IMR-90 (cell line): Measurements from ENCODE around the gene SNRPA1. TPM values are rescaled to one million over a fixed set of nuclear protein-coding genes. Genes with fewer than 3 reads are reported as not detected.
A peak's percentile ranks its signal among the peaks of the same experiment; 100 is the strongest.

Experiments used
- ATAC-seq: fragments of 200-7000 bp; cut with Tn5 transposase; 2 replicates; pipeline ENCODE4 v1.9.1; 2020; ENCODE audit warnings: low read depth, mild to moderate bottlenecking, moderate library complexity
- BruUV-seq: library from RNA; stranded (reverse); fragments of 400-500 nt; replicated peaks from 2 replicates; lab custom pipeline; 2021; lab: Mats Ljungman, UMichigan
- CTCF ChIA-PET: fragments of 300-600 bp; formaldehyde crosslinking; extraction: SDS; loops from one replicate; lab custom pipeline; 2021; ENCODE audit warnings: antibody characterized with exemption; lab: Yijun Ruan, JAX
- POLR2A ChIA-PET: fragments of 300-600 bp; sonication (Branson Sonifier 250); formaldehyde crosslinking; loops from one replicate; lab custom pipeline; 2022; ENCODE audit warnings: antibody characterized with exemption; ENCODE audit not compliant: unreplicated experiment; lab: Charles Lee
- DNase-seq: peaks from one replicate; pipeline ENCODE4 v3.0.0; 2013
- H2AFZ ChIP-seq: replicated peaks from 2 replicates; pipeline ENCODE3; 2013; ENCODE audit warnings: low read length, mild to moderate bottlenecking; ENCODE audit not compliant: poor library complexity
- H2AK5ac ChIP-seq: 2 replicates; pipeline ENCODE4 v1.6.1; 2013; ENCODE audit warnings: low read depth, low read length, inconsistent platforms
- H2AK9ac ChIP-seq: replicated peaks from 2 replicates; pipeline ENCODE3; 2013; ENCODE audit warnings: mild to moderate bottlenecking, low read depth, low read length, moderate library complexity; ENCODE audit not compliant: poor library complexity
- H2BK120ac ChIP-seq: 2 replicates; pipeline ENCODE4 v1.6.1; 2013; ENCODE audit warnings: low read depth, low read length, inconsistent platforms
- H2BK15ac ChIP-seq: 3 replicates; pipeline ENCODE4 v1.6.1; 2013; ENCODE audit warnings: low read depth, low read length, inconsistent platforms
- H2BK20ac ChIP-seq: 2 replicates; pipeline ENCODE4 v1.6.1; 2013; ENCODE audit warnings: low read depth, mild to moderate bottlenecking, inconsistent platforms, low read length, moderate library complexity
- H2BK5ac ChIP-seq: 2 replicates; pipeline ENCODE4 v1.6.1; 2013; ENCODE audit warnings: mild to moderate bottlenecking, low read depth, low read length, inconsistent platforms; ENCODE audit not compliant: poor library complexity, severe bottlenecking
- H3K14ac ChIP-seq: replicated peaks from 2 replicates; pipeline ENCODE4 v1.6.1; 2013; ENCODE audit warnings: low read depth, low read length, inconsistent platforms
- H3K18ac ChIP-seq: 2 replicates; pipeline ENCODE4 v1.6.1; 2013; ENCODE audit warnings: low read depth, low read length, control low read depth
- H3K23ac ChIP-seq: 2 replicates; pipeline ENCODE4 v1.6.1; 2013; ENCODE audit warnings: low read depth, low read length, inconsistent platforms
- H3K27ac ChIP-seq: 2 replicates; pipeline ENCODE4 v1.5.1; 2013; ENCODE audit warnings: mild to moderate bottlenecking, control low read depth, low read length; ENCODE audit not compliant: insufficient read depth
- H3K27me3 ChIP-seq: 2 replicates; pipeline ENCODE4 v1.6.1; 2013; ENCODE audit warnings: low read length; ENCODE audit not compliant: control insufficient read depth, insufficient read depth
- H3K36me3 ChIP-seq: 2 replicates; pipeline ENCODE4 v1.6.1; 2013; ENCODE audit warnings: low read length, mixed read lengths; ENCODE audit not compliant: control insufficient read depth, insufficient read depth
- H3K4ac ChIP-seq: 2 replicates; pipeline ENCODE4 v1.6.1; 2013; ENCODE audit warnings: low read depth, low read length, inconsistent platforms
- H3K4me1 ChIP-seq: 2 replicates; pipeline ENCODE4 v1.6.1; 2013; ENCODE audit warnings: low read length, mixed read lengths; ENCODE audit not compliant: control insufficient read depth, insufficient read depth
- H3K4me2 ChIP-seq: 2 replicates; pipeline ENCODE4 v1.6.1; 2013; ENCODE audit warnings: low read depth, mild to moderate bottlenecking, control low read depth, low read length, moderate library complexity
- H3K4me3 ChIP-seq: 2 replicates; pipeline ENCODE4 v1.5.1; 2013; ENCODE audit warnings: low read depth, mild to moderate bottlenecking, control low read depth, low read length, moderate library complexity; ENCODE audit not compliant: insufficient read depth
- H3K56ac ChIP-seq: 2 replicates; pipeline ENCODE4 v1.6.1; 2013; ENCODE audit warnings: low read length, inconsistent platforms; ENCODE audit not compliant: insufficient read depth; ENCODE audit errors: extremely low read depth
- H3K79me1 ChIP-seq, 2 experiments: 2 replicates each; pipeline ENCODE4 v1.6.1; 2013; ENCODE audit warnings: low read length in 2 of 2, inconsistent platforms in 1 of 2, low read depth in 1 of 2
- H3K9ac ChIP-seq: 2 replicates; pipeline ENCODE4 v1.6.1; 2013; ENCODE audit warnings: low read depth, low read length, control low read depth
- H3K9me1 ChIP-seq: 2 replicates; pipeline ENCODE4 v1.6.1; 2013; ENCODE audit warnings: low read length, inconsistent platforms; ENCODE audit not compliant: insufficient read depth
- H3K9me3 ChIP-seq: 2 replicates; pipeline ENCODE4 v1.6.1; 2013; ENCODE audit warnings: low read length; ENCODE audit not compliant: control insufficient read depth, insufficient read depth
- H4K20me1 ChIP-seq: 2 replicates; pipeline ENCODE4 v1.6.1; 2013; ENCODE audit warnings: low read length, inconsistent platforms; ENCODE audit not compliant: insufficient read depth
- H4K5ac ChIP-seq: 2 replicates; pipeline ENCODE4 v1.6.1; 2013; ENCODE audit warnings: mild to moderate bottlenecking, low read depth, low read length, control low read depth
- H4K8ac ChIP-seq, 2 experiments: 2 replicates each; pipeline ENCODE4 v1.6.1; 2013; ENCODE audit warnings: low read depth in 2 of 2, low read length in 2 of 2, control low read depth in 1 of 2, inconsistent platforms in 1 of 2
- H4K91ac ChIP-seq: 2 replicates; pipeline ENCODE4 v1.6.1; 2013; ENCODE audit warnings: low read depth, low read length, inconsistent platforms; ENCODE audit not compliant: insufficient read depth
- BHLHE40 ChIP-seq: fragments of 150-350 bp; IDR thresholded peaks from 2 replicates; pipeline ENCODE4 v1.6.1; 2016; ENCODE audit warnings: mild to moderate bottlenecking, low read depth, low read length
- CEBPB ChIP-seq: IDR thresholded peaks from 2 replicates; pipeline ENCODE4 v1.6.1; 2012; ENCODE audit warnings: low read depth, low read length, improper control_type of control experiment
- CHD1 ChIP-seq: IDR thresholded peaks from 2 replicates; pipeline ENCODE4 v1.6.1; 2012; ENCODE audit warnings: low read depth, low read length, improper control_type of control experiment
- ELK1 ChIP-seq: fragments of 150-350 bp; IDR thresholded peaks from 2 replicates; pipeline ENCODE4 v1.6.1; 2016; ENCODE audit warnings: low read depth, mild to moderate bottlenecking, low read length, moderate library complexity, borderline replicate concordance
- MAFK ChIP-seq: IDR thresholded peaks from 2 replicates; pipeline ENCODE4 v1.6.1; 2012; ENCODE audit warnings: low read depth, low read length, improper control_type of control experiment
- MAZ ChIP-seq: IDR thresholded peaks from 2 replicates; pipeline ENCODE4 v1.6.1; 2012; ENCODE audit warnings: low read depth, mild to moderate bottlenecking, low read length, improper control_type of control experiment, moderate library complexity, borderline replicate concordance
- NFE2L2 ChIP-seq: fragments of 150-350 bp; IDR thresholded peaks from 2 replicates; pipeline ENCODE4 v1.6.1; 2016; ENCODE audit warnings: low read depth, mild to moderate bottlenecking, low read length
- POLR2A ChIP-seq: IDR thresholded peaks from 2 replicates; pipeline ENCODE4 v1.6.1; 2012; ENCODE audit warnings: mild to moderate bottlenecking, low read depth, low read length
- RAD21 ChIP-seq: IDR thresholded peaks from 2 replicates; pipeline ENCODE4 v1.6.1; 2012; ENCODE audit warnings: low read length, improper control_type of control experiment
- SMC3 ChIP-seq: fragments of 150-350 bp; IDR thresholded peaks from 2 replicates; pipeline ENCODE4 v1.6.1; 2016; ENCODE audit warnings: low read depth, mild to moderate bottlenecking, antibody characterized with exemption, low read length, moderate library complexity
- USF2 ChIP-seq: fragments of 150-350 bp; IDR thresholded peaks from 2 replicates; pipeline ENCODE4 v1.6.1; 2017; ENCODE audit warnings: mild to moderate bottlenecking, antibody characterized with exemption, low read length, low read depth
- WGBS, 2 experiments: methylation state at CpG; one replicate each; pipeline versions ENCODE4 v1.1.5 to v1.1.7; 2013; ENCODE audit warnings: missing lambda C conversion rate in 2 of 2; ENCODE audit not compliant: insufficient read length in 1 of 2; ENCODE audit errors: extremely low coverage in 2 of 2; 5-methylcytosine and 5-hydroxymethylcytosine counted together
- dilution Hi-C: fragments of 300-500 bp; cut with HindIII; formaldehyde crosslinking; loops from one replicate; pipeline ENCODE4 v1.14.3; 2018; ENCODE audit warnings: low sequenced_read_pairs; ENCODE audit not compliant: unreplicated experiment
- in situ Hi-C: fragments of 300-500 bp; cut with MboI; formaldehyde crosslinking; loops from 3 replicates; pipeline ENCODE4 v1.14.3; 2019; ENCODE audit warnings: low sequenced_read_pairs, inconsistent platforms, mixed read lengths
- intact Hi-C: fragments of 100-400 bp; cut with micrococcal nuclease; formaldehyde crosslinking; loops from 2 replicates; pipeline ENCODE4 v1.10.0; 2022
- polyA plus RNA-seq, 3 experiments: library from polyadenylated mRNA; depleted of rRNA; stranded (reverse); fragments of >200 nt; gene quantifications; 2 replicates each; pipeline ENCODE4 v1.2.3, GENCODE V29; 2012; ENCODE audit warnings: low replicate concordance in 1 of 3
- total RNA-seq: library from RNA; depleted of rRNA; stranded (reverse); fragments of >200 nt; gene quantifications from 2 replicates; pipeline ENCODE4 v1.2.3, GENCODE V29; 2012

SNRPA1 gene
- total and polyA plus RNA-seq, 2 of the 4 experiments (the other 2 are of a cell fraction), result 37.1 to 79.9 TPM

GRCh38 chr15:101293122-101293521, 1.9 kb downstream of the SNRPA1 start:
- H2AK5ac ChIP-seq, result no peak overlapping the region
- no peaks in the 10 kb centered on the region for H3K9me3 ChIP-seq
- BruUV-seq, result TSS peak; percentile 32
- H3K79me1 ChIP-seq, result peaks cover 10 to 43% of the 10 kb centered on the region in 2 experiments; a peak in 3 of 4 replicates
- peak overlapping the region; percentile 99 for H3K4me2 ChIP-seq
- no peak overlapping the region for H2AK9ac ChIP-seq
- peak overlapping the region; percentile 23 for H3K4me3 ChIP-seq
- H3K9ac ChIP-seq, result 0 out of 2 replicates have a peak overlapping the region, but pooled peaks have one; percentile 10
- no peak overlapping the region for H3K27ac ChIP-seq
- no peak for DNase-seq
- no peak for ATAC-seq
- H3K14ac ChIP-seq, result no peak overlapping the region
- H3K56ac ChIP-seq, result no peak overlapping the region
- H3K27me3 ChIP-seq, result no peaks in the 10 kb centered on the region
- POLR2A ChIA-PET, result no interaction called here
- no peak overlapping the region for H4K8ac ChIP-seq
- no peak overlapping the region for H2BK120ac ChIP-seq
- no peaks in the 10 kb centered on the region for H3K9me1 ChIP-seq
- peaks cover 8% of the 10 kb centered on the region for H3K36me3 ChIP-seq
- TF ChIP-seq MAZ (no peak), CHD1 (no peak), NFE2L2 (no peak), CEBPB (no peak), SMC3 (no peak), BHLHE40 (no peak), ELK1 (no peak), MAFK (no peak), POLR2A (no peak), USF2 (no peak), RAD21 (no peak)
- H4K20me1 ChIP-seq, result peaks cover 42% of the 10 kb centered on the region
- H2AFZ ChIP-seq, result no peak overlapping the region
- in situ Hi-C loops, result loop anchor here (5.0 kb wide), 1 partner anchor 349 kb away; no protein-coding TSS in a partner anchor
- no peak overlapping the region for H4K5ac ChIP-seq
- peak overlapping the region; percentile 19 for H3K23ac ChIP-seq
- H3K4me1 ChIP-seq, result peaks cover 6% of the 10 kb centered on the region
- H3K18ac ChIP-seq, result no peak overlapping the region
- intact Hi-C loops, result no loop called here
- no peak overlapping the region for H2BK15ac ChIP-seq
- no peak overlapping the region for H2BK20ac ChIP-seq
- H2BK5ac ChIP-seq, result no peak overlapping the region
- dilution Hi-C loops, result no loop called here
- 94% methylated on average over 6 of the region's 10 CpGs; no CpG with 5 or more reads in 1 of the 2 experiments for WGBS, 2 experiments
- H4K91ac ChIP-seq, result no peak overlapping the region
- CTCF ChIA-PET, result interaction anchor here (2.2 kb wide), 1 partner anchor 348 kb away, joined by 5 read pairs; no protein-coding TSS in a partner anchor
- no peak overlapping the region for H3K4ac ChIP-seq
